Activated CD4-positive, alpha-beta T cell treated with anti-CD3 and anti-CD28 coated beads for 36 hours (primary cell): ENCODE data around the gene LRRN2. TPM values are rescaled to one million over a fixed set of nuclear protein-coding genes. Genes with fewer than 3 reads are reported as not detected.
"Not testable (repeated sequence)": the region's sequence is repeated elsewhere in the genome, so short reads cannot be mapped to it uniquely, and the experiment has no call there.

Experiments used
- ATAC-seq: fragments of 200-7000 bp; cut with Tn5 transposase; one replicate; pipeline ENCODE4 v1.10.0; 2021; ENCODE audit warnings: mild to moderate bottlenecking, moderate library complexity
- CTCF ChIA-PET: fragments of 350-600 bp; sonication (Branson Sonifier 250); formaldehyde crosslinking; loops from one replicate; lab custom pipeline; 2021; ENCODE audit warnings: antibody characterized with exemption; lab: Charles Lee
- POLR2A ChIA-PET: fragments of 350-600 bp; sonication (Branson Sonifier 250); formaldehyde crosslinking; loops from one replicate; lab custom pipeline; 2021; ENCODE audit warnings: antibody characterized with exemption, inconsistent platforms; lab: Charles Lee
- DNase-seq: peaks from one replicate; pipeline ENCODE4 v3.0.0-alpha.2; 2020
- H3K27ac Mint-ChIP-seq: one replicate; pipeline ENCODE4 v1.8.0; 2021; ENCODE audit warnings: mixed read lengths
- H3K27me3 Mint-ChIP-seq: one replicate; pipeline ENCODE4 v1.8.0; 2021; ENCODE audit warnings: mixed read lengths
- H3K36me3 Mint-ChIP-seq: one replicate; pipeline ENCODE4 v1.8.0; 2021; ENCODE audit warnings: low read depth, mixed read lengths
- H3K4me1 Mint-ChIP-seq: one replicate; pipeline ENCODE4 v1.8.0; 2021; ENCODE audit warnings: mixed read lengths
- H3K4me3 Mint-ChIP-seq: one replicate; pipeline ENCODE4 v1.8.0; 2021; ENCODE audit warnings: mild to moderate bottlenecking, moderate library complexity, mixed read lengths
- H3K9me3 Mint-ChIP-seq: one replicate; pipeline ENCODE4 v1.8.0; 2021; ENCODE audit warnings: low read depth, mixed read lengths
- intact Hi-C, 2 experiments: fragments of 100-400 bp; cut with DNase I in 1 of 2; cut with micrococcal nuclease in 1 of 2; formaldehyde crosslinking; loops; one replicate each; pipeline versions ENCODE4 v1.14.2 to v1.15.1; 2022 to 2024; cut with DNase I, micrococcal nuclease
- total RNA-seq, 2 experiments: library from RNA; stranded (reverse); gene quantifications; one replicate each; pipeline ENCODE4 v1.2.3, GENCODE V29; 2021

LRRN2 gene
- total RNA-seq, 2 experiments from 2014 or later, result 0.05 TPM; not detected in 1

DNA sequence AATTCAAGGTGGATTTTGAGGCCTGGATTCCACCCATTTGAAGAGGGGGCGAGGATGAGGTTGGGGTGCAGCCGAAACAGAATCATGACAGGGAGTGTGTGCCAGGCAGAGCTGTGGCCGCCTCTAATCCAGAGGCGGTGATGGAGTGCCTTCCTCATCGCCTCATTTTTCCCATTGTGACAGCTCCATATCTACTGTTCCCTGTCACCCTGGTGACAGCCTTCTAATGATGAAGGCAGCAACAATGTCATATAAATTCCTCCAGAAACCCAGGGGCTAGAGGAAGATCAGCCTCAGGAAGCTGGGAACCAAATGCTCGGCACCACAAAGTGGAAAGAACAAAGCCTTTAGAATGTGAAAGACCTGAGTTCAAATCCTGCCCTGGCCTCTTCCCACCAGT is 42.0 kb downstream of the LRRN2 start:
- Mint-ChIP-seq H3K9me3 (no peaks in the 10 kb centered on the region), H3K36me3 (no peaks in the 10 kb centered on the region), H3K4me3 (no peak overlapping the region), H3K27ac (no peak overlapping the region), H3K27me3 (peaks cover 4% of the 10 kb centered on the region), H3K4me1 (peaks cover 2% of the 10 kb centered on the region)
- no peak for ATAC-seq
- intact Hi-C loops, result no loop called here
- ChIA-PET CTCF (interaction anchor here (0.7 to 4.6 kb wide), 6 partner anchors 19 to 164 kb away, joined by 3 to 20 read pairs (median 4); no protein-coding TSS in a partner anchor), POLR2A (no interaction called here)
- no peak for DNase-seq

DNA sequence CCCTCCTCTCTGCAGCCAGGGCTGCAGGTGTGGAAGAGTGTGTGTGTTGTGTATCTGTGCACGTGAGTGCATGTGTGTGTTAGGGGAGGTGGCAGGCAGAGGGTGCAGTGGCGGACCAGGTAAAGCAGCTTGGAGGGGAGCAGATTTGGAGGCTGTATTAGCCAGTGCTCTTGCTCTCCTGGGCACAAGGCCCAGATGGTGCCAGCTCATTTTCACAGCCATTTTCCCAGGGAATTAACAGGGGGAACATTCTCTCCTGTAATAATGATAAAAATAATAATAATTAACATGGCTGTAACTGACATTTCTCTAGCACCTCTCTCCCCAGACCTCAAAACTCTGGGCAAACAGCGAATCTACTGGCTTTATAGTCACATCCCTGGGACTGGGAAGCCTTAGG is 43.6 kb downstream of the LRRN2 start:
- POLR2A ChIA-PET, result no interaction called here
- no peak for DNase-seq
- ATAC-seq, result no peak
- Mint-ChIP-seq H3K9me3 (no peaks in the 10 kb centered on the region), H3K36me3 (no peaks in the 10 kb centered on the region), H3K27me3 (peaks cover 4% of the 10 kb centered on the region), H3K4me1 (no peaks in the 10 kb centered on the region), H3K27ac (no peak overlapping the region), H3K4me3 (no peak overlapping the region)
- CTCF ChIA-PET, result interaction anchor here (0.8 to 4.6 kb wide), 6 partner anchors 11 to 435 kb away, joined by 3 to 20 read pairs (median 4); no protein-coding TSS in a partner anchor
- intact Hi-C loops, result no loop called here

DNA sequence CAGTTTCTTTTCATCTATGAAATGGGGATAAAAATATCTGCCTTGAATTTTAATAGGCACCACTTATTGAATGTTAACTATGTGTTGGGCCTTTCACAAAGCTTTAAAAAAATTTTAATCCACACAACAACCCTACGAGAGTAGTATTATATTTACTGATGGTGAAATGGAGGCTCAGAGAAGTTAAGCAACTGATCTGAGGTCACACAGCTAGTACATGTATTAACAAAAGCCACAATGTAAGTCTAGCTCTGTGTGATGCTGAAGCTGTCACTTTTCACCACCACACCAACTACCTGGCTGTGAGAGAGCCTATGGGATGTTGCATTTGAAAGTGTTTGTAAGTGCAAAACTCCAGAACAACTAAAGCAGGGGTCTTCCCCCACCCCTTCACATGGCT is 44.1 kb downstream of the LRRN2 start:
- DNase-seq, result no peak
- no peaks in the 10 kb centered on the region for H3K36me3 Mint-ChIP-seq
- H3K27ac Mint-ChIP-seq, result no peak overlapping the region
- CTCF ChIA-PET, result interaction anchor here (0.8 to 4.6 kb wide), 7 partner anchors 11 to 434 kb away, joined by 3 to 20 read pairs (median 4); no protein-coding TSS in a partner anchor
- no peaks in the 10 kb centered on the region for H3K4me1 Mint-ChIP-seq
- intact Hi-C loops, result no loop called here
- H3K4me3 Mint-ChIP-seq, result no peak overlapping the region
- no peak for ATAC-seq
- no peaks in the 10 kb centered on the region for H3K9me3 Mint-ChIP-seq
- POLR2A ChIA-PET, result no interaction called here
- H3K27me3 Mint-ChIP-seq, result peaks cover 4% of the 10 kb centered on the region

DNA sequence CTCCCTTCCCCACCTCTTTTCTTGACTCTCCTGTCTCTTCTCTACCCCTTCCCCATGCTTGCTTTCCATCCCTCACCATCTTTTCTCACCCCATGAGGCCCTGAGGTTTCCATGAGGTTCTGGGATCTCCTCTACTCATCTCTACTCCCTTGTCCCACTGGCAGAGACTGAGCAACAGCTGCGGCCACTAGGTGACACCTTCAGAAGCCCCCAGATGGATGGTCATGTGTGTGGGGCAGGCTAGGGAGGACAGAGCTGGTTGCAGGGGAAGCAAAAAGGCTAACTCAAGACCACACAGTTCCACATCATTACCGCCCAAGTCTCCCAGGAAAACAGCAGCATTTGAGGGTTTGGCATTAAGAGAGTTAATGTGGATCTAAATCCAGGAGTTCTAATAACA is 45.0 kb downstream of the LRRN2 start:
- Mint-ChIP-seq H3K27me3 (peaks cover 8% of the 10 kb centered on the region), H3K9me3 (no peaks in the 10 kb centered on the region), H3K4me3 (no peak overlapping the region), H3K27ac (no peak overlapping the region), H3K4me1 (no peaks in the 10 kb centered on the region), H3K36me3 (no peaks in the 10 kb centered on the region)
- intact Hi-C loops, result no loop called here
- ChIA-PET POLR2A (no interaction called here), CTCF (interaction anchor here (1.0 to 4.6 kb wide), 4 partner anchors 14 to 167 kb away, joined by 3 to 20 read pairs (median 3); no protein-coding TSS in a partner anchor)
- no peak for ATAC-seq
- no peak for DNase-seq

DNA sequence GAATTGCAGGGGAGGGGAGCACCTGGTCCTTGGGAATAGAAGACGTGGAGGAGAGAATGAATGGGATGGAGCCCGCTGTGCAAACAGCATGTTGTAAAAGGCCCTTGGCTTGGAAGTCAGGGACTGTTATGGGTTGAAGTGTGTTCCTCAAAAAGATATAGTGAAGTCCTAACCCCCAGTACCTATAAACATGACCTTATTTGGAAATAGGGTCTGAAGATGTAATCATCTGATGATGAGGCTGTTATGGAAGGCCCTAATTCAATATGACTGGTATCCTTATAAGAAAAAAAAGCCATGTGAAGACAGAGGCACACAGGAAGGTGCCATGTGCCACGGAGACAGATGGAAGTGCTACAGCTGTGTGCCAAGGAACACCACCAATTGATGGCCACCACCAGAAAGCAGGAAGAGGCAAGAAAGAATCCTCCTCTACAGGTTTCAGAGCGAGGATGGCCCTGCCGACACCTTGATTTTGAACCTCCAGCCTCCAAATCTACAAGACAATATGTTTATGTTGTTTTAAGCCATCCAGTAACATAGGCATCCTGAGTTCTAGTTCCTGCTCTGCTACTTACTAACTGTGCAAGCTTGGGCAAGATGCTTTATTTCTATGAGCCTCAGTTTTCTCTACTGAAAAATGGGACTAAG is 51.2 kb downstream of the LRRN2 start:
- Mint-ChIP-seq H3K4me1 (no peaks in the 10 kb centered on the region), H3K4me3 (no peak overlapping the region), H3K27ac (no peak overlapping the region), H3K36me3 (no peaks in the 10 kb centered on the region), H3K9me3 (no peaks in the 10 kb centered on the region), H3K27me3 (peaks cover 9% of the 10 kb centered on the region)
- intact Hi-C loops, result no loop called here
- no peak for ATAC-seq
- ChIA-PET POLR2A (no interaction called here), CTCF (interaction anchor here (0.7 kb wide), 2 partner anchors 69 to 1204 kb away, joined by 3 to 4 read pairs; no protein-coding TSS in a partner anchor)
- no peak for DNase-seq

DNA sequence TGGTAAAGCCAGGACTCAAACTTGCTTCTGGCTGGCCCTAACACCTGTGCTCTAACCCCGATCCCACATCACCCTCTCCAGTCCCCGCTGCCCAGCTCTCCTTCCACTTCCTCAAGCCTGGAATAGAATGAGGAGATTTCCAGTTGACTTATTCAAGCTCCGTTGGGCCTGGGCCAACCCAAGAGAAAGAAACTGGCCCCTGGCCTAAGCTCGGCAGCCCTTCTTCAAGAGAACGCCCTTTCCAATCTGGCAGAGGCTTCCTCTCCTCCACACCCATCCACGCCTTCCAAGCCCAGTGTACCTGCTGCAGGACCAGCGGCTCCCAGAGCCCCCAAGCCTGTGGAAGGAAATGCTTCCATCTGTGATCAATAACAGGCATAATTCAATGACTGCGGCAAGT is 51.9 kb downstream of the LRRN2 start:
- Mint-ChIP-seq H3K27me3 (peaks cover 13% of the 10 kb centered on the region), H3K36me3 (no peaks in the 10 kb centered on the region), H3K4me1 (no peaks in the 10 kb centered on the region), H3K4me3 (no peak overlapping the region), H3K9me3 (peaks cover 2% of the 10 kb centered on the region), H3K27ac (no peak overlapping the region)
- CTCF ChIA-PET, result interaction anchor here (0.7 kb wide), 1 partner anchor 68 kb away, joined by 3 read pairs; no protein-coding TSS in a partner anchor
- intact Hi-C loops, result no loop called here
- POLR2A ChIA-PET, result no interaction called here
- no peak for DNase-seq
- no peak for ATAC-seq

DNA sequence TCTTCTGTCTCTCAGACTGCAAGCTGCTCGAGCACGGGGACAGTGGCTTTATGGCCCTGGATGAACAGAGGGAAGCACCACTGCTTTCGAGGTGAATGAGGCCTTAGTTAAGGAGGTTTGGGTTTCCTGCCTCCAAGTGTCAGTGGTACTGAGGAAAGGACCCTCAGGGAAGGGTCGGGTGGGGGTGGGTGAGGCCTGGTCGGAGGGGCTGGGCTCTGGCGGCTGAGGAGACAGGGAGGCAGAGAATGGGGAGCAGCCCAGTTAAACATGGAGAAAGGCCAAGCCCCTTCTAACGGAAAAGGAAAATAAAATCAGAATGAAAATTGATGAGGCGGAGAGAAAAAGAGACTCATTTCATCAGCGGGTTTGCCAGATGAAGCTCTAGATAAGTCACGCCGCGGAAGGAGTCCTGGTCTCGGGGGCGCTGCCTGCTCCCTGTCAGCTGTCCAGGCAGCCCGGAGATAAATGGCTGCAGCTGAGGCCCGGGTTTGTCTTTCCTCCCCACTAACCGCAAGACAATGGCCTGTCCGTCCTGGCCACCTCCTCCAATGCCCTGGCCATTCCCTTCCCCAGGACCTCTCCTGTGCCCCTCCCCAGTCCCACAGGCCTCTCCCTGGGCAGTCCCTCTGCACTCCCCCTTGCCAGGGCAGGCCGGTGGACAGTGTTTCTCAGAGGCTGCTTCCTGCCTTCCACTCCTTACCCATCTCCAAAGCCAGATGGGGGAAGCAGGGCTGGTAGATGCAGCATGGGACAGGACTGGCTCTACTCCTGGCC is 55.2 kb downstream of the LRRN2 start:
- no peak for ATAC-seq
- ChIA-PET CTCF (no interaction called here), POLR2A (no interaction called here)
- intact Hi-C loops, result no loop called here
- no peaks in the 10 kb centered on the region for H3K4me1 Mint-ChIP-seq
- peaks cover 9% of the 10 kb centered on the region for H3K27me3 Mint-ChIP-seq
- peaks cover 2% of the 10 kb centered on the region for H3K9me3 Mint-ChIP-seq
- H3K27ac Mint-ChIP-seq, result no peak overlapping the region
- no peaks in the 10 kb centered on the region for H3K36me3 Mint-ChIP-seq
- no peak overlapping the region for H3K4me3 Mint-ChIP-seq
- no peak for DNase-seq

DNA sequence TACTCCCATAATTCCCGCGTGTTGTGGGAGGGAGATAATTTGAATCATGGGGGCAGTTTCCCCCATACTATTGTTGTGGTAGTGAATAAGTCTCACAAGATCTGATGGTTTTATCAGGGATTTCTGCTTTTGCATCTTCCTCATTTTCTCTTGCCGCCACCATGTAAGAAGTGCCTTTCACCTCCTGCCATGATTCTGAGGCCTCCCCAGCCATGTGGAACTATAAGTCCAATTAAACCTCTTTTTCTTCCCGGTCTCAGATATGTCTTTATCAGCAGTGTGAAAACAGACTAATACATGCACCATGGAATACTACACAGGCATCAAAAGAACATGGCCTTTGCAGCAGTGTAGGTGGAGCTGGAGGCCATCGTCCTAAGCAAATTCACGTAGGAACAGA is 56.1 kb downstream of the LRRN2 start:
- ATAC-seq, intact Hi-C loops, DNase-seq, H3K4me1 Mint-ChIP-seq, H3K36me3 Mint-ChIP-seq, CTCF ChIA-PET, H3K4me3 Mint-ChIP-seq, H3K9me3 Mint-ChIP-seq, POLR2A ChIA-PET, H3K27me3 Mint-ChIP-seq, H3K27ac Mint-ChIP-seq: not testable (repeated sequence)

DNA sequence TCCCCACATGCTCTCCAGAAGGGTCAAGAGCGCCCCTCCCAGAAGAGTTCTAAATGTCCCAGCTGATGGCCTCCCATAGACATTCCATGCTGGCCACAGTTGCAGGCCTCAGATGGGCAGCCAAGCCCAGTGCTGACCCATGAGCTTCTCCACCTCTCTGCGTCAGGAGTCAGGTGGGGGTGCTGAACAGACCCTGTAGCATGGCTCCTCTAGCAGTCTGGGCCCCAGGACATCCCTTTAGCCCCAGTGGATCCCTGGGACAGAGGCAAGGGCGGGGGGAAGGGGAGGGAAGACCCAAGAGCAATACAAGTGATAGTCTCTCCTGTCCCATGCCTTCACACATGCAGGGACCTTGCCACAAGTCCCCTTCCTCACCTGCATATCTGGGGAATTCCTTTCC is 56.7 kb downstream of the LRRN2 start:
- Mint-ChIP-seq H3K4me3 (no peak overlapping the region), H3K9me3 (peaks cover 2% of the 10 kb centered on the region), H3K36me3 (no peaks in the 10 kb centered on the region), H3K4me1 (no peaks in the 10 kb centered on the region), H3K27ac (no peak overlapping the region), H3K27me3 (peaks cover 9% of the 10 kb centered on the region)
- CTCF ChIA-PET, result interaction anchor here (0.7 kb wide), 1 partner anchor 54 kb away, joined by 4 read pairs; no protein-coding TSS in a partner anchor
- intact Hi-C loops, result no loop called here
- ATAC-seq (no peak), DNase-seq (no peak)
- POLR2A ChIA-PET, result no interaction called here

DNA sequence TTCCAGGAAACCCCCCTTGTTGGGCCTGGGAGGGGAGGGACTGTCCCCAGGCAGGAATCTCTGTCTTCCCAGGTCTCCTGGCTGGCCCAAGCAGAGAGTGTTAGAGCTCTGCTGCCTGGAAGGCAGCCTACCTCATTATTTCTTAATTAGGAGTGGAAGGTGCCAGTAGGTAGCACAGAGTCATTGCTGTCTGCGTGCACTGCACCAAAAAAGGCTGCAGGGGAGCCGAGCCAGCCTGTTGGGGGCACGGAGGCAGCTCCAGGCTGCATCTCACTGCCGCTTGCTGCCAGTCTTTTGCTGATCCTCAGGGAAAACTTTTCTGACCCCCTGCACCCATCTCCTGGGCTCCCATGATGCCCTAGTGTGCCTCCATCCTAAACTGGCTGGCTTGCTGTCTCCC is 58.1 kb downstream of the LRRN2 start:
- no peak for DNase-seq
- Mint-ChIP-seq H3K4me3 (no peak overlapping the region), H3K27me3 (peaks cover 9% of the 10 kb centered on the region), H3K36me3 (no peaks in the 10 kb centered on the region), H3K9me3 (peaks cover 2% of the 10 kb centered on the region), H3K4me1 (no peaks in the 10 kb centered on the region), H3K27ac (no peak overlapping the region)
- no peak for ATAC-seq
- intact Hi-C loops, result no loop called here
- CTCF ChIA-PET, result interaction anchor here (0.7 kb wide), 1 partner anchor 189 kb away, joined by 4 read pairs; no protein-coding TSS in a partner anchor
- POLR2A ChIA-PET, result interaction anchor here (0.6 kb wide), 1 partner anchor 496 kb away, joined by 4 read pairs; no protein-coding TSS in a partner anchor

DNA sequence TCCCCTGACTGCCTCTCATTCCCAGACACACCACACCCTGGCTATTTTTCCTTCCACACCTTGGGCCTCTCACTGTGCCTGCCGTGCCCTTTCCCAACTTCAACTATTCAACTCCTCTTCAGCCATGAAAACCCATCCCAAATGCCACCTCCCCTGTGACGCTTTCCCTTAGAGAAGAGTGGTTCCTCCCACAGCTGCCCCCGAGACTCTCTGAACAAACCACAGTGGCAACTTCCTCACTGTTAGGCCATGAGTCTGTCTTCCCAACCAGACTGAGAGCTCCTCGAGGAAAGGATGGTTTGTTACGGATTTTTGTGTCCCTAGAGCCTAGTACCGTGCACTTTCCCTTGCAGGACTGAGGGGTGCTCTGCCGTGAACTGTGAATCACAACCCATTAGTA is 59.2 kb downstream of the LRRN2 start:
- intact Hi-C loops, result no loop called here
- H3K4me1 Mint-ChIP-seq, result no peaks in the 10 kb centered on the region
- H3K9me3 Mint-ChIP-seq, result peaks cover 2% of the 10 kb centered on the region
- CTCF ChIA-PET, result no interaction called here
- POLR2A ChIA-PET, result no interaction called here
- H3K27ac Mint-ChIP-seq, result no peak overlapping the region
- H3K4me3 Mint-ChIP-seq, result no peak overlapping the region
- peaks cover 7% of the 10 kb centered on the region for H3K27me3 Mint-ChIP-seq
- H3K36me3 Mint-ChIP-seq, result no peaks in the 10 kb centered on the region
- no peak for DNase-seq
- no peak for ATAC-seq
